Esophagus squamous epithelium (tissue), 4 donors: Measurements from ENCODE around the gene KIFBP.

Source experiments
- CTCF ChIP-seq, 6 experiments: fragments of 450-650 bp in 4 of 6; fragments of 200-600 bp in 2 of 6; sonication (generic) in 2 of 6; IDR thresholded peaks; one replicate each; pipeline ENCODE4 v1.5.1; 2016 to 2019; ENCODE audit warnings: antibody characterized with exemption in 6 of 6, mild to moderate bottlenecking in 4 of 6, moderate library complexity in 4 of 6
- POLR2A ChIP-seq, 4 donors: fragments of 450-650 bp; IDR thresholded peaks; one replicate each; pipeline ENCODE4 v1.6.1; 2017; ENCODE audit warnings: antibody characterized with exemption in 4 of 4, mild to moderate bottlenecking in 4 of 4, moderate library complexity in 3 of 4

GRCh38 chr10:69009360-69009759 is 20.8 kb downstream of the KIFBP start:
- TF ChIP-seq CTCF (IDR thresholded peaks at IDR 0.05) (no peak), POLR2A (IDR thresholded peaks at IDR 0.05) (no peak)
